Left cardiac atrium (tissue), 4 donors: ENCODE data around the gene PAM. TPM values are rescaled to one million over a fixed set of nuclear protein-coding genes. Genes with fewer than 3 reads are reported as not detected.
A peak's percentile ranks its signal among the peaks of the same experiment; 100 is the strongest.
"Not testable (repeated sequence)": the region's sequence is repeated elsewhere in the genome, so short reads cannot be mapped to it uniquely, and the experiment has no call there.

ENCODE experiments used
- ATAC-seq, 2 donors: fragments of 200-7000 bp; cut with Tn5 transposase; one replicate each; pipeline ENCODE4 v1.9.1; 2020; ENCODE audit warnings: mild to moderate bottlenecking in 2 of 2, moderate library complexity in 2 of 2
- DNase-seq: peaks from one replicate; pipeline ENCODE4 v3.0.0-alpha.2; 2020
- intact Hi-C, 2 donors: fragments of 100-400 bp; cut with DNase I; formaldehyde crosslinking; loops; one replicate each; pipeline versions ENCODE4 v1.14.1 to v1.15.1; 2022 to 2023
- total RNA-seq, 2 donors: library from RNA; stranded (reverse); fragmentation: NEBNext Ultra II Directional; extraction: Animal tissue kit (Norgen Biotek cat#: 25700); gene quantifications; one replicate each; pipeline ENCODE4 v1.2.1, GENCODE V29; 2021
- donor health status: DM: no; HTN: yes; CAD: no.
- donor health status: DM: no; HTN: yes; CAD: no; lungs with severe emphysema.
- donor health status: DM: yes; HTN: yes; CAD: no.
- donor health status: Dilated cardiomyopathy.

PAM gene
- total RNA-seq, 2 donors from 2014 or later = 2,389 to 3,652 TPM

GRCh38 chr5:102771435-102771834 is 16.3 kb downstream of the PAM start:
- intact Hi-C loops = no loop called here
- ATAC-seq (no peak), DNase-seq (no peak)

- ATAC-seq = no peak
- no peak for DNase-seq
- intact Hi-C loops = no loop called here
These were observed 17.2 kb downstream of the PAM start for GRCh38 chr5:102772273-102772672.

- ATAC-seq = no peak
- no peak for DNase-seq
- intact Hi-C loops = no loop called here
These were observed 18.0 kb downstream of the PAM start for GRCh38 chr5:102773133-102773532.

- intact Hi-C loops, DNase-seq, ATAC-seq: not testable (repeated sequence)
These were observed 20.7 kb downstream of the PAM start for GRCh38 chr5:102775756-102776155.

- DNase-seq = no peak
- intact Hi-C loops = no loop called here
- ATAC-seq = no peak
These were observed 22.0 kb downstream of the PAM start for GRCh38 chr5:102777099-102777498.

- intact Hi-C loops = no loop called here
- DNase-seq = no peak
- ATAC-seq = peak in 1 of 2 donors; percentile 47
These were observed 23.4 kb downstream of the PAM start for GRCh38 chr5:102778478-102778877.

- intact Hi-C loops = loop anchor here in 1 of 2 donors (10.0 kb wide), 2 partner anchors 97 to 193 kb away; no protein-coding TSS in a partner anchor
- ATAC-seq = no peak
- DNase-seq = no peak
These were observed 26.3 kb downstream of the PAM start for GRCh38 chr5:102781359-102781758.

GRCh38 chr5:102781786-102782185 is 26.7 kb downstream of the PAM start:
- ATAC-seq (no peak), DNase-seq (no peak)
- intact Hi-C loops = loop anchor here in 1 of 2 donors (10.0 kb wide), 2 partner anchors 97 to 193 kb away; no protein-coding TSS in a partner anchor

- no peak for DNase-seq
- intact Hi-C loops = loop anchor here in 1 of 2 donors (10.0 kb wide), 2 partner anchors 98 to 192 kb away; no protein-coding TSS in a partner anchor
- no peak for ATAC-seq
These were observed 27.2 kb downstream of the PAM start for GRCh38 chr5:102782217-102782872.

GRCh38 chr5:102787134-102787533 is 32.0 kb downstream of the PAM start:
- DNase-seq (no peak), ATAC-seq (no peak)
- intact Hi-C loops = loop anchor here in 1 of 2 donors (10.0 kb wide), 2 partner anchors 102 to 188 kb away; no protein-coding TSS in a partner anchor

- DNase-seq (no peak), ATAC-seq (no peak)
- intact Hi-C loops = loop anchor here in 1 of 2 donors (10.0 kb wide), 2 partner anchors 104 to 186 kb away; no protein-coding TSS in a partner anchor
These were observed 33.7 kb downstream of the PAM start for GRCh38 chr5:102788788-102789187.

- DNase-seq = no peak
- intact Hi-C loops = loop anchor here in 1 of 2 donors (10.0 kb wide), 2 partner anchors 105 to 185 kb away; no protein-coding TSS in a partner anchor
- ATAC-seq = no peak
These were observed 34.4 kb downstream of the PAM start for GRCh38 chr5:102789469-102789868.

GRCh38 chr5:102790748-102791147 is 35.6 kb downstream of the PAM start:
- no peak for DNase-seq
- no peak for ATAC-seq
- intact Hi-C loops = no loop called here

- ATAC-seq (no peak), DNase-seq (no peak)
- intact Hi-C loops = no loop called here
These were observed 37.6 kb downstream of the PAM start for GRCh38 chr5:102792705-102793104.

GRCh38 chr5:102794047-102794446 is 38.9 kb downstream of the PAM start:
- DNase-seq = no peak
- no peak for ATAC-seq
- intact Hi-C loops = no loop called here

- peak in 1 of 2 donors; percentile 52 for ATAC-seq
- intact Hi-C loops = loop anchor here in 1 of 2 donors (5.0 kb wide), 1 partner anchor 72 kb away; no protein-coding TSS in a partner anchor
- no peak for DNase-seq
These were observed 39.7 kb downstream of the PAM start for GRCh38 chr5:102794677-102795331.

GRCh38 chr5:102795526-102795925 is 40.4 kb downstream of the PAM start:
- intact Hi-C loops = loop anchor here in 1 of 2 donors (5.0 kb wide), 1 partner anchor 72 kb away; no protein-coding TSS in a partner anchor
- no peak for DNase-seq
- no peak for ATAC-seq

- no peak for DNase-seq
- peak; percentile 48 to 49 for ATAC-seq
- intact Hi-C loops = loop anchor here in 1 of 2 donors (5.0 kb wide), 1 partner anchor 71 kb away; no protein-coding TSS in a partner anchor
These were observed 40.9 kb downstream of the PAM start for GRCh38 chr5:102796009-102796408.

- ATAC-seq (peak in 1 of 2 donors; percentile 25), DNase-seq (no peak)
- intact Hi-C loops = loop anchor here in 1 of 2 donors (5.0 kb wide), 1 partner anchor 71 kb away; no protein-coding TSS in a partner anchor
These were observed 41.4 kb downstream of the PAM start for GRCh38 chr5:102796498-102796897.

- DNase-seq = no peak
- ATAC-seq = no peak
- intact Hi-C loops = loop anchor here in 1 of 2 donors (5.0 kb wide), 1 partner anchor 70 kb away; no protein-coding TSS in a partner anchor
These were observed 42.3 kb downstream of the PAM start for GRCh38 chr5:102797322-102797884.
